IgD-negative memory B cell (primary cell): ENCODE results near the gene ZNF746. TPM values are rescaled to one million over a fixed set of nuclear protein-coding genes. Genes with fewer than 3 reads are reported as not detected.

Source experiments
- H3K27ac Mint-ChIP-seq, 3 donors: one replicate each; pipeline ENCODE4 v1.8.0; 2020 to 2022; ENCODE audit warnings: mild to moderate bottlenecking in 3 of 3, mixed read lengths in 3 of 3, moderate library complexity in 1 of 3
- H3K27me3 Mint-ChIP-seq: one replicate; pipeline ENCODE4 v1.8.0; 2021; ENCODE audit warnings: mixed read lengths
- H3K36me3 Mint-ChIP-seq: one replicate; pipeline ENCODE4 v1.8.0; 2020; ENCODE audit warnings: mild to moderate bottlenecking, mixed read lengths
- H3K4me1 Mint-ChIP-seq, 3 donors: one replicate each; pipeline ENCODE4 v1.8.0; 2020 to 2022; ENCODE audit warnings: mixed read lengths in 3 of 3, mild to moderate bottlenecking in 1 of 3
- H3K4me3 Mint-ChIP-seq, 4 donors: one replicate each; pipeline ENCODE4 v1.8.0; 2020 to 2022; ENCODE audit warnings: mild to moderate bottlenecking in 4 of 4, mixed read lengths in 4 of 4, moderate library complexity in 3 of 4
- H3K9me3 Mint-ChIP-seq, 3 donors: one replicate each; pipeline ENCODE4 v1.8.0; 2020 to 2021; ENCODE audit warnings: mixed read lengths in 3 of 3, mild to moderate bottlenecking in 1 of 3
- polyA plus RNA-seq: library from polyadenylated mRNA; unstranded; fragments of 300-500 nt; fragmentation: Illumina TruSeq; gene quantifications from one replicate; pipeline ENCODE4 v1.2.3, GENCODE V29; 2021

ZNF746 gene
- polyA plus RNA-seq, 1 donor from 2014 or later: 8.5 TPM

DNA sequence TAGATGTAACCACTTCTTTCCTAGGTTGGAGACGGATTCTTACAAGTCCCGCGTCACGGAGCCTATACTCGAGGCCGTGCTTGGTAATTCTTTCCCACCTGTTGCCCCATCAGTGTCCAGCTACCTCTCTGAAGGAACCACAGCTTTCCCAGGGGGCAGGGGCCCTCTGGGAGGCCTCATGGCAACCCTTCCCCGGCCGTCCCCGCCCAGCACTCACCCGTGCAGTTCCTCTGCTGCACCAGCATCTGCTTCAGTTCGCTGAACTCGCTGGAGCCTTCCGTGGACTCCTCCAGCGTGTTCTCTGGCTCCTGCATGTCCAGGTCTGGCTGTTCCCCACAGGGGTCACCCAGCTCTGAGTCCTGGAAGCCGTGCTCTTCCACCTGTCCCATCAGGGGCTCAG, 61.3 kb downstream of the ZNF746 start:
- peaks cover 15% of the 10 kb centered on the region for H3K36me3 Mint-ChIP-seq

DNA sequence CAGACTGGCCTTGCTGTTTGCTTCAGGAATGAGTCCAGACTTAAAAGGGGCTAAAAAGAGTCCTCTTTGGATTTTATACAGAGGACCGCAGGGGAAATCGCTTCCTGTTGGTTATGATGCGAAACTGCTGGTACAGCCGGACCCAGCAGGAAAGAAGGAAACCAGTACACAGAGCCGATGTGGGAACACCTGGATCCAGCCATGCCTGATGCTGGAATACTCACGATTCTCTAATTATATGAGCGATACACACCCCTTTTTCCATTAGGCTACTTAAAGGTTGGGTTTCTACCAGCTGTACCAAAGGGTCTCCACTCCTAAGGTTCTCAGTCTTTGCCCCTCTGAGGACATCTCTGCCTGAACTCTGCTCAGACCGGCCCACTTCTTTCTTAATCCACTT, 64.5 kb downstream of the ZNF746 start:
- peak overlapping the region in 1 of 3 donors; percentile 89 for H3K27ac Mint-ChIP-seq
- no peaks in the 10 kb centered on the region for H3K27me3 Mint-ChIP-seq
- peaks cover 3 to 8% (median 3%) of the 10 kb centered on the region in 3 donors for H3K4me1 Mint-ChIP-seq
- H3K9me3 Mint-ChIP-seq: no peaks in the 10 kb centered on the region
- H3K36me3 Mint-ChIP-seq: peaks cover 15% of the 10 kb centered on the region
- peak overlapping the region in 1 of 4 donors; percentile 28 for H3K4me3 Mint-ChIP-seq

More for the DNA sequence above, 61.3 kb downstream of the ZNF746 start:
- Mint-ChIP-seq H3K9me3 (no peaks in the 10 kb centered on the region), H3K27ac (peak overlapping the region in 1 of 3 donors; percentile 64), H3K4me1 (peaks cover 0 to 5% (median 0%) of the 10 kb centered on the region in 3 donors), H3K4me3 (no peak overlapping the region), H3K27me3 (no peaks in the 10 kb centered on the region)

DNA sequence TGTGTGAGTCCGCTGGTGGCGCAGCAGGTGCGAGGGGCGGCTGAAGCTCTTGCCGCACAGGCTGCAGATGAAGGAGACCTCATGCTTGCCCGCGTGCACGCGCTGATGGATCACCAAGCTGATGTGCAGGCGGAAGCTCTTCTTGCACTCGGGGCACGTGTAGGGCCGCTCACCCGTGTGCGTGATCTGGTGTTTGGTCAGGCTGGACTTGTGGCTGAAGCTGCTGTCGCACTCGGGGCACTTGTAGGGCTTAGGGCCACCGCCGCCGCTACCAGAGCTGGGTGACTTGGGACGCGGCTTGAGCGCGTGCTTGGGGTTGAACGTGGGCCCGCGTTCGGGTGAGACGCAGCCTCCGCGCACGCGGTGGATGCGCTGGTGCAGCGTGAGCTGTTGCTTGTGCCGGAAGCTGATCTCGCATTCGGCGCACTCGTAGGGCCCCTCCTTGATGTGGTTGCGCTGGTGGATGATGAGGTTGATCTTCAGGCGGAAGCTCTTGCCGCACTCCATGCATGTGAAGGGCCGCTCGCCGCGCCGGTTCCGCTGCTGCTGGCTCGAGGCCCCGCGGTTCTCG, 65.4 kb downstream of the ZNF746 start:
- Mint-ChIP-seq H3K27me3 (no peaks in the 10 kb centered on the region), H3K36me3 (peaks cover 11% of the 10 kb centered on the region), H3K4me1 (peaks cover 3 to 8% (median 3%) of the 10 kb centered on the region in 3 donors), H3K27ac (no peak overlapping the region), H3K4me3 (peak overlapping the region in 1 of 4 donors; percentile 21), H3K9me3 (no peaks in the 10 kb centered on the region)

DNA sequence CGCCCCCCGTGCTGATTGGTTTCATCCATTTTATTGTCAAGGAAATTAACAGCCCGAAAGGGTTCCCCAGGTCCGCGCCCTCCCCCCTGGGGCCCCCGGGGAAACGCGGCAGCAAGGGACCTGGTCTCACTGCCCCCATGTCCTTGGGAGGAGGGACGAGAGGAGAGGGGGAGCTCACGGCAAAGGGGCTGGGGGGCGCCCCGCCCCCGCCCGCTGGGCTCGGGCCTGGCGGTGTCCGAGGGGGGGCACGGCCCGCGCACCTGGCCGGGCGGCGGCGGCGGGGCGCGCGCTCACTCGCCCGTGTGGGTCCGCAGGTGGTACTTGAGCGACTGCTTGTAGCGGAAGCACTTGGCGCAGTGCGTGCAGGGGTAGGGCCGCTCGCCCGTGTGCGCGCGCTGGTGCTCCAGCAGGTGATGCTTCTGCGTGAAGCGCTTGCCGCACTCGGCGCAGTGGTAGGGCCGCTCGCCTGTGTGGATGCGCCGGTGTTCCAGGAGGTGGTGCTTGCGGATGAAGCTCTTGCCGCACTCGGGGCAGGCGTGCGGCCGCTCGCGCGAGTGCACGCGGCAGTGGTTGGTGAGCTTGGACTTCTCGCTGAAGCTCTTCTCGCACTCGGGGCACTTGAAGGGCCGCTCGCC, 66.0 kb downstream of the ZNF746 start:
- no peak overlapping the region for H3K27ac Mint-ChIP-seq
- H3K4me3 Mint-ChIP-seq: no peak overlapping the region
- no peaks in the 10 kb centered on the region for H3K27me3 Mint-ChIP-seq
- H3K4me1 Mint-ChIP-seq: peaks cover 3 to 8% (median 3%) of the 10 kb centered on the region in 3 donors
- H3K9me3 Mint-ChIP-seq: no peaks in the 10 kb centered on the region
- peaks cover 11% of the 10 kb centered on the region for H3K36me3 Mint-ChIP-seq

DNA sequence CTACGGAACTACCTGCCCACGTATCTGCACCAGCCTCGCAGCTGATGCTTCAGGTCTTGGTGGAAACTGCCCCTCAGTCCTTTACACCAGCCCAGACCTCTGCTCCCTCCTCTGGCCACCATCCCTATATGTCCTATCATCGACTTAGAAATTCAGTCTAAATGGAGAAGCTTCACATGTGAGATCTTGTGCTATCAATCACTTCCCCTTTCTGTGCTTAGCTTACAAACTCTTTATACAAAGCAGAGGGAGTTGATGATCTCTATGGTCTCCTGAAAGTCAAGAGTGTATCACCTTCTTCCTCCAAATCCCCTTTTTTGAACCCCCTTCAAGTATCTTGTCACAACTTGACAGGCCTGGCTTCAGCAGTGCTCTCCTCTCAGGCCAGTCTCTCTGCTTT, 67.4 kb downstream of the ZNF746 start:
- Mint-ChIP-seq H3K4me1 (peaks cover 3 to 8% (median 3%) of the 10 kb centered on the region in 3 donors), H3K4me3 (no peak overlapping the region), H3K27ac (peak overlapping the region in 2 of 3 donors; percentile 51 to 62)

DNA sequence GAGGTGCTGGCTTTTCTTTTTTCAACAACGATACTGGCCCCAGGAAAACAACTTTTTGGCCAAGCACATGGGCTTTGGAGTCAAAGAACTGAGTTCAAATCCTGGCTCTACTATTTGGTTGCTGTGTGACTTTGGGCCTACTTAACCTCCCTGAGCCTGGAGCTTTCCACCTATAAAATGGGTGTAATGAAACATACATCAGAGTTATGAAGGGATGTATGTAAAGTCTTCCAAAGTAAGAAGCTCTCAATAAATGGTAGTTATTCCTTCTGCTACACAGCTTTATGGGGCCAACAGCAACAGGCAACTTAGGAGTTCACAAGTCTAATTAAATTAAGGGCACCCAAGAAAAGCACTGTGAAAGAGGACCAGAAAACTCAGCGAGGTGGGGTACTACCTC, 69.7 kb downstream of the ZNF746 start:
- no peaks in the 10 kb centered on the region for H3K9me3 Mint-ChIP-seq
- H3K27me3 Mint-ChIP-seq: no peaks in the 10 kb centered on the region
- H3K27ac Mint-ChIP-seq: no peak overlapping the region
- no peak overlapping the region for H3K4me3 Mint-ChIP-seq
- H3K36me3 Mint-ChIP-seq: peaks cover 2% of the 10 kb centered on the region
- peaks cover 3 to 8% (median 6%) of the 10 kb centered on the region in 3 donors for H3K4me1 Mint-ChIP-seq

More for the DNA sequence above, 67.4 kb downstream of the ZNF746 start:
- H3K36me3 Mint-ChIP-seq: peaks cover 11% of the 10 kb centered on the region
- no peaks in the 10 kb centered on the region for H3K9me3 Mint-ChIP-seq
- no peaks in the 10 kb centered on the region for H3K27me3 Mint-ChIP-seq

DNA sequence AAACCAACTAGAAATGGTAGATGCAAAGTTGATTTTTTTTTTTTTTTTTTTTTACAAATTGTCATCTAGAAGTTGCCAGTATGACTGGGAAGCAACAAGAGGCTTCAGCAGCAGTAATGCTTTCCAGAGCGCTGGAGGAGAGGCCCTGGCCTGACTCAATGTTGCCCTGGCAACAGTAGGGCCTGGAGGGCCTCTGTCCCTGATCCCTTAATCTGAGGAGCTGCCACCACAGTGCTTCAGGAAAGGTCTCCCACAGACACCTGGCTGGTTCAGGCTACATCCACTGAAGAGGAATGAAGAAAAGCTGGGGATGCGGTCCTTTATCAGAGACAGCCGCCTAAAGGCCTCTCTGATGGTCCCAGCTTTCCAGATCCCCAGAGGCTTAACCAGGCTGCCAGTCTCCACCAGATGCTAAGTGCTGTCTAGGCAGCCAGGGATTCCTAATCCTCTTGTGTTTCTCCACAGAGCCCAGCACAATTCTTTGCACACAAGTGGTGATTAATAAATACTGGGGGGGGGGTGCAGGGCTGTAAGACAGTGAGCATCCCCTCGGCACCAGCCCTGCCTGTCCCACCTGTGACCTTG, 70.4 kb downstream of the ZNF746 start:
- no peaks in the 10 kb centered on the region for H3K27me3 Mint-ChIP-seq
- no peaks in the 10 kb centered on the region for H3K36me3 Mint-ChIP-seq
- H3K27ac Mint-ChIP-seq: no peak overlapping the region
- H3K4me3 Mint-ChIP-seq: no peak overlapping the region
- H3K9me3 Mint-ChIP-seq: no peaks in the 10 kb centered on the region
- peaks cover 3 to 8% (median 6%) of the 10 kb centered on the region in 3 donors for H3K4me1 Mint-ChIP-seq

DNA sequence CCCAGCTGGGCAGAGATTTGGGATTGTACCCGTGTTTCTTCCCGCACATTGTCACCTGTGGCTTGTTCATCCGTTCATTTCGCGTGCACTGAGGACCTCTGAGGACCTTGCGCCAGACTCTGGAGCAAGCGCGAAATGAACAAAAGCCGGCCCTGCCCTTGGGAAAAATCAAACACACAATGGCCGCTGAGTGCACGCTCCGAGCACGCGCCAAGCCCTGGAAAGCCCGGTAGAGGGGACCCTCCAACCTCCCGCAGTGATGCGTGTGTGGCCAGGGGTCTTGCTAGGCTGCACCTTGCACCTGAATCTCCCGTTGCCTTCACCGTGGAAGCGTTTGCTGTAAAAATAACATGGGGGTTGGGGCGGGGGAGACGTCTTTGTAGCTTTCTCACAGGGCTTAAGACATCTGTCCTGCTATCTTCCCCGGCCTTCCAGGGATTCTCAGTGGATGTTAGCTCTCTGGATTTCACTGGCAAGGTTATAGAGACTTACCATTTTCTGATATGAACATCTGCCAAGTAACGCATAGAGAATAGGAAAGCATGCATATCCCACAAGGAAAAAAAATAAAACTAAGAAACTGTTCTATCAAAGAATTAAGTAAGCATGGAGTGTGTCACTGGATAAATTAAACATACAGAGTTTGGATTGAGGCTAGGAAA, 74.0 kb downstream of the ZNF746 start:
- peak overlapping the region in 1 of 3 donors; percentile 51 for H3K27ac Mint-ChIP-seq
- H3K4me3 Mint-ChIP-seq: peak overlapping the region; percentile 0 to 61 (median 36)
- no peaks in the 10 kb centered on the region for H3K9me3 Mint-ChIP-seq
- no peaks in the 10 kb centered on the region for H3K27me3 Mint-ChIP-seq
- H3K4me1 Mint-ChIP-seq: peaks cover 0 to 4% (median 3%) of the 10 kb centered on the region in 3 donors
- no peaks in the 10 kb centered on the region for H3K36me3 Mint-ChIP-seq

DNA sequence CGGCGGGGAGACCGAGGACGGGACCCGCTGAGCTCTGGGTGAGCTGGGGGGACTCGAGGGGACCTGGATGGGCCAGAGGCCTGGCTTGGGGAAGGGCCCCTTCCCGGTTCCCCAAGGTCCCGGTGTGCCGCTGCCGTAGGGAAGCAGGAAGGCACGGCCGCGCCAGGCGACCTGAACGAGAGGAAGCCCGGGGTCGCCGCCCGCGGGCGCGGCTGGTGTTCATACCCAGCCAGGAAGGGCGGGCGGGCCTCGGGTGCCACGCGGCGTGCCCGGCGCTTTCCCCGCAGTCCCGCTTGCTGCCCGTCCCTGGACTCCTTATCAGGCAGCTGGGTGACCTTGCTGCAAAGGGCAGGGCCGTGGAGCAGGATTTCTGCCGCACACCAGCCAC, 74.7 kb downstream of the ZNF746 start:
- H3K36me3 Mint-ChIP-seq: no peaks in the 10 kb centered on the region
- H3K27me3 Mint-ChIP-seq: no peaks in the 10 kb centered on the region
- H3K9me3 Mint-ChIP-seq: no peaks in the 10 kb centered on the region
- H3K27ac Mint-ChIP-seq: no peak overlapping the region
- peaks cover 0 to 4% (median 3%) of the 10 kb centered on the region in 3 donors for H3K4me1 Mint-ChIP-seq
- H3K4me3 Mint-ChIP-seq: peak overlapping the region; percentile 71 to 85 (median 82)

Other genes starting within 250 kb of the ZNF746 start
- gene ZNF783, start 235.6 kb downstream of the ZNF746 start, polyA plus RNA-seq: 8.1 TPM
- 3.0 TPM for gene ZNF777, start 36.7 kb downstream of the ZNF746 start, polyA plus RNA-seq